GM20000 (cell line): ENCODE results near the gene TRMT2A.

Source experiments
- DNase-seq: peaks from one replicate; pipeline ENCODE4 v3.0.0; 2012; ENCODE audit warnings: low spot score
- TF ChIP-seq, protein P1 (sequence below): IDR thresholded peaks from 2 replicates; pipeline ENCODE4 v1.5.1; 2012; ENCODE audit warnings: mild to moderate bottlenecking, control low read depth; ENCODE audit errors: extremely low read depth, missing control alignments

TRMT2A gene

GRCh38 chr22:20159076-20159475 is 42.0 kb upstream of the TRMT2A start:
- TF ChIP-seq, protein P1, sequence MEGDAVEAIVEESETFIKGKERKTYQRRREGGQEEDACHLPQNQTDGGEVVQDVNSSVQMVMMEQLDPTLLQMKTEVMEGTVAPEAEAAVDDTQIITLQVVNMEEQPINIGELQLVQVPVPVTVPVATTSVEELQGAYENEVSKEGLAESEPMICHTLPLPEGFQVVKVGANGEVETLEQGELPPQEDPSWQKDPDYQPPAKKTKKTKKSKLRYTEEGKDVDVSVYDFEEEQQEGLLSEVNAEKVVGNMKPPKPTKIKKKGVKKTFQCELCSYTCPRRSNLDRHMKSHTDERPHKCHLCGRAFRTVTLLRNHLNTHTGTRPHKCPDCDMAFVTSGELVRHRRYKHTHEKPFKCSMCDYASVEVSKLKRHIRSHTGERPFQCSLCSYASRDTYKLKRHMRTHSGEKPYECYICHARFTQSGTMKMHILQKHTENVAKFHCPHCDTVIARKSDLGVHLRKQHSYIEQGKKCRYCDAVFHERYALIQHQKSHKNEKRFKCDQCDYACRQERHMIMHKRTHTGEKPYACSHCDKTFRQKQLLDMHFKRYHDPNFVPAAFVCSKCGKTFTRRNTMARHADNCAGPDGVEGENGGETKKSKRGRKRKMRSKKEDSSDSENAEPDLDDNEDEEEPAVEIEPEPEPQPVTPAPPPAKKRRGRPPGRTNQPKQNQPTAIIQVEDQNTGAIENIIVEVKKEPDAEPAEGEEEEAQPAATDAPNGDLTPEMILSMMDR = no peak
- DNase-seq = no peak

- no peak for DNase-seq
- TF ChIP-seq, protein P1 = no peak
Measured at GRCh38 chr22:20158391-20159036, 41.5 kb upstream of the TRMT2A start.

- TF ChIP-seq, protein P1 = no peak
Measured at GRCh38 chr22:20157430-20158183, 40.6 kb upstream of the TRMT2A start.

GRCh38 chr22:20156611-20157429 is 39.8 kb upstream of the TRMT2A start:
- DNase-seq = peak; percentile 93
- TF ChIP-seq, protein P1 = peak; percentile 98

More at GRCh38 chr22:20157430-20158183, 40.6 kb upstream of the TRMT2A start:
- no peak for DNase-seq

- no peak for DNase-seq
- TF ChIP-seq, protein P1 = no peak
Measured at GRCh38 chr22:20156042-20156389, 39.0 kb upstream of the TRMT2A start.

GRCh38 chr22:20155330-20156041 is 38.5 kb upstream of the TRMT2A start:
- TF ChIP-seq, protein P1 = no peak
- DNase-seq = no peak
